GM18870 (cell line): ENCODE measurements around the gene ALMS1.
"Not testable (repeated sequence)": the region's sequence is repeated elsewhere in the genome, so short reads cannot be mapped to it uniquely, and the experiment has no call there.

Experiments
- ATAC-seq: cut with Tn5 transposase; IDR thresholded peaks from one replicate; pipeline ENCODE4 v1.9.1; 2021; ENCODE audit warnings: moderate library complexity; ENCODE audit not compliant: unreplicated experiment

Gene ALMS1

DNA sequence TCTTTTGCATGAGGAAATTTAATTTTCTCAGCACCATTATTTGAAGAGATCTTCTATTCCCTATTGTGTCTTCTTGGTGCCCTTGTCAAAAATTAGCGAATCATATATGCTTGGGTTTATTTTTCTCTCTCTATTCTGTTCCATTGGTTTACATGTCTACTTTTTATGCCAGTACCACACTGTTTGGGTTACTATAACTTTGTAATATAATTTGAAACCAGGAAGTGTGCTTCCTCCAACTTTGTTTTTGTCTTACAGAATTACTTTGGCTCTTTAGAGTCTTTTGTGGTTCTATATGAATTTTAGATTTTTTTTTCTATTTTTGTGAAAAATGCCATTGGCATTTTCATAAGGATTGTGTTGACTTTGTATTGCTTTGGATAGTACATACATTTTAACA is 17.6 kb downstream of the ALMS1 start:
- no peak for ATAC-seq

DNA sequence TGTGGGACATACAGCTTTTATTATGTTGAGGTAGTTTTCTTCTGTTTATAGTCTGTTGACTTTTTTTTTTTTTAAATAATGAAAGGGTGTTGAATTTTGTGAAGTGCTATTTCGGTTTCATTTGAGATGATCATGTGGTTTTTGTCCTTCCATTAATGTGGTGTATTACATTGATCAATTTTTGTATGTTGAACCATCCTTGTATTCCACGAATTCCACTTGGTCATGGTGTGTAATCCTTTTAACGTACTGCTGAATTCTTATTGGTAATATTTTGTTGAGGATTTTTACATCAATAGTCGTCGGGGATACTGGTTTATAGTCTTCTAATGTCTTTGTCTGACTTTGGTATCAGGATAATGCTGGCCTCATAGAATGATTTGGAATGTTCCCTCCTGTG is 18.8 kb downstream of the ALMS1 start:
- ATAC-seq: no peak

DNA sequence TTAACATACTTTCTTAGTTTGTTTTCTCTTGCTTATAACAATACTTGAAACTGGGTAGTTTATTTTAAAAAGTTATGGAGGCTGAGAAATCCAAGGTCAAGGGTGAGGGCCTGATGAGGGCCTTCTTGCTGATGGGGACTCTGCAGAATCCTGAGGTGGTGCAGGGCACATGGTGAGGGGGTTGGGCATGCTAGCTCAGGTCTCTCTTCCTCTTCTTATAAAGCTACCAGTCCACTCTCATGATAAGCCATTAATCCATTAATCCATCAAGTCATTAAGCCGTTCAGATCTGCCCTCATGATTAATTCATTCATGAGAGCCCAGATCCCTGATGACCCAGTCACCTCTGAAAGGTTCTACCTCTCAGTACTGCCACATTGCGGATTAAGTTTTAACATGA is 21.4 kb downstream of the ALMS1 start:
- no peak for ATAC-seq

DNA sequence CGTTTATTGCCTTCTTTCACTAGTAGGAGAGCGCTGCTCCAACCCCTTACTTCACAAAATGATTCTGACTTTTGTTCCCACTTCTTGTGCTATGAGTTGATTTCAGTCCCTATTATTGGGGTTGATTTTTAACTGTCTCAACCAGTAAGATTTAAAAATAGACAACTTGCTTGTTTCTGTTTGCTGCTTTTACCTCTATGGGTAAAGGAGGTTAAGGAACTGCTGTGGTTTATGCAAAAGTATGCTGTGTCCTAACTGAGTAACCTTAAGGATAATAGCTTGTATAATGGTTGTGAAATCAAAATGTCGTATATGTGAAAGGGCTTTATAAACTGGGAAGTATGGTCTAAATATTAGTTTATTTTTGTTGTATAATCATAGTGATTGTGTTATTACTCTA is 22.6 kb downstream of the ALMS1 start:
- peak; percentile 72 for ATAC-seq

DNA sequence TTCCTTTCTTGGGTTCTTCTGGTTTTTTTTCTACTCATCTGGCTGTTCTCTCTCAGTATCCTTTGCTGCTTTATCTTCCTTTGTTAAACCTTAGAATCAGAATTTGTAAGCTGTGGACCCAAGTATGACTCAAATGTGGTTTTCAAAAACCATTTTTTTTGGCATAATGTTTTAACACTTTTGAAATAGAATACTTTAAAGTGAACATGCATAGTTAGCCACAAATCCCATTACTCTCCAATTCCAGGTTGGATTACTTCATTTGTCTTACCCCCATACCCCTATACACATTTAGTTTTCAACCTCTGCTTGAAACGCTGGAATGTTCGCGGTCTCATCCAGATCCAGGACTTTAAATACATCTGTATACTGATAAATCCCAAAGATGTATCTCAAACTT is 29.1 kb downstream of the ALMS1 start:
- ATAC-seq: no peak

DNA sequence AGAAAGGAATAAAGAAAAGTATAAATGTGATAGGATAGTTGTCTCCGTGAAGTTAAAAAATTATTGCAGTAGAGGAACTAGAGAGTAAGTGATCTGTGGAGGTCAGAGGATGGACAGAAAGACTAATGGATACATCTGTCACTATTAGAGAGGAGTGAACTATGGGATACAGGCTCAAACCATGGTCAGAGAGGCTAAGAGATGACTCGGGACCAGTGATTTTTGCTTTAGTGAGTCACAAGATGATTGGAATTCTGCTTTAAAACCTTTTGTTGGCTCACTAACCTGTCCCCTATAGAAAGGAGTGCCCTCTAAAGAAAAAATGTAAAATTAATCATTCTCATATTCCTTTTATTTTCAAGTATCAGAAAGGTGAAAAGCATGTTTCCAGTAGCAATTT is 30.3 kb downstream of the ALMS1 start:
- no peak for ATAC-seq

DNA sequence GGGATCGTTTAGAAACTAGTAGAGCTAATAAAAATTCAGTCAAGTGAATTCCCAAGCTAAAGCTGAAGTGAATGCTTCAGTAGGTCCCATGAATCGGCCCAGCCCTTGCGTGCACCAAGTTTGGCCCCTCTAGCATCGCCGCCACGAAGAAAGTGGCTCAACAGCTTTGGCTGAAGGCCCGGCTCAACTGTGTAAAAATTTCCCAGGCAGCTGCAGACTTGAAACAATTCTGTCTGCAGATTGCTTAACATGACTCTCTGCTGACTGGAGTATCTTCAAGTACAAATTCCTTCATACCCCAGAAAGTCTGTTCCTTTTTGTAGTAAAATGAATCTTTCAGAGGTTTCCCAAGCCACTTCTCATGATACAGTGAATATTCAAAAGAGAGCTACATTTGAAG is 32.7 kb downstream of the ALMS1 start:
- ATAC-seq: no peak

DNA sequence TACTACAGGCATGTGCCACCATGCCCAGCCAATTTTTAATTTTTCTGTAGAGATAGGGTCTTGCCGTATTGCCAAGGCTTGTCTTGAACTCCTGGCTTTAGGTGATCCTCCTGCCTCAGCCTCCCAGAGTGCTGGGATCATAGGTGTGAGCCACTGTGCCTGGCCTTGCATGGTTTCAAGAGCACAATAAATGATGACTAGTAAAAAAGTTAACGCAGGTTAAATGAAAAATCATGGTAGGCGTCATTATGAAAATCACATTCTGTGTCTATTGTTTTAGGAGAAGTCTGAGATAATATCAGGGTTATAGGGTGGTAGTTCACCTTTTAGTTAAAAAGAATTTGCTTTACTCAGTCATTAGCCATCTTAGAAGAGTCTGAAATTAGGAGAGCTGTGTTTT is 38.3 kb downstream of the ALMS1 start:
- no peak for ATAC-seq

DNA sequence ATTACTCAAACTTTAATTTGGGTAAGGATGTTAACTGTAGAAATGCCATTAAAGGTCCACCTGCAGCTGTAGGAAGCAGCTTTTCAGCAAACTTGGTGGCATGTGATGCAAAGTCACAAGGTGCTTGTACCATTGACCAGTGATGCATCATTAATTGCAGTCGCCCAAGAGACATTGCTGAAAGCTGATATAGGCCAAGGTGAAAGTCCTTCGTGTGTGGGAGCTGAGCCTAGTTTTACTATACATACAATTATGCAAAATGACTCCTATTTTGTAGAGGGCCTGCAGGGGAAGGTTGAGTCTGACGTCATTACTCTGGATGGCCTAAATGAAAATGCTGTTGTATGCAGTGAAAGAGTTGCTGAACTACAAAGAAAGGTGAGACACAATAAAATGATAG is 40.5 kb downstream of the ALMS1 start:
- ATAC-seq: no peak

DNA sequence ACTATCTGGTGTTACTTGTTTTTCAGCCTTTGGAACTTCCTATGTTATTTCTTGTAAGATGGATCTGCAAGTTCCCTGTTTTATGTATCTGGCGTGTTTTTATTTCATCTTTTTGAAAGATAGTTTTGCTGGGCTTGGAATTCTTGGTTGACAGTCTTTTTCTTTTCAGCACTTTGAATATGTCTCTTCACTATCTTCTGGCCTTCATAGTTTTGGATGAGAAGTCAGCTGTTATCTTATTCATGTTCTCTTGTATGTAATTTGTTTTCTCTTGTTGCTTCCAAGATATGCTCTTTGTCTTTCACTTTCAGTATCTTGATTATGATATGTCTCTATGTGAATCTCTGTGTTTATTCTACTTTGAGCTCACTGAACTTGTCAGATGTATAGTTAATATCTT is 50.4 kb downstream of the ALMS1 start:
- ATAC-seq: no peak

DNA sequence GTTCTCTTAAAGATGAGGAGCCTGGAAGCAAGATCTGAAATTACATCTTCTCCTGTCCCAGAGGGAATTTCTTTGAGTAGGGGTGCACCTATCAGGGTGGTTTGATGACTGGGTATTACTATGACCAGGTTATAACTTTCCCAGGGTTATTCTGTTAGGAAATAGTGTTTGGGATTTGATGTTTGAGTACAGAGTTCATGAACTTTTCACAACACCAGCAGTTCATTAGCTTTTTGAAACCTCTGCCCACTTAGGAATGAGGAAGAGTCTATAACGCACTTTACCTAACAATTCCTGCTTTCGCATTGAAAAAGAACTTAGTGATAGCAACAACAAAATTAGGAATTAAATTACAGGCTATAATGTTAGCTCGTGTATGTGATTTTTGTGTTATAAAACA is 58.6 kb downstream of the ALMS1 start:
- ATAC-seq: no peak

DNA sequence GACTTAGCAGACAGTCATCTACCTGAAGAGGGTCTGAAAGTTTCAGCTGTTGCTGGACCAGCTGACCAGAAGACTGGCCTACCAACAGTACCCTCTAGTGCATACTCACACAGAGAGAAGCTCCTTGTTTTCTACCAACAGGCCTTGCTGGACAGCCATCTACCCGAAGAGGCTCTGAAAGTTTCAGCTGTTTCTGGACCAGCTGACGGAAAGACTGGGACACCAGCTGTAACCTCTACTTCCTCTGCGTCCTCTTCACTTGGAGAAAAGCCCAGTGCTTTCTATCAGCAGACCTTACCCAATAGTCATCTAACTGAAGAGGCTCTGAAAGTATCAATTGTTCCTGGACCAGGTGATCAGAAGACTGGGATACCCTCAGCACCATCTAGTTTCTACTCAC is 63.2 kb downstream of the ALMS1 start:
- ATAC-seq: no peak

DNA sequence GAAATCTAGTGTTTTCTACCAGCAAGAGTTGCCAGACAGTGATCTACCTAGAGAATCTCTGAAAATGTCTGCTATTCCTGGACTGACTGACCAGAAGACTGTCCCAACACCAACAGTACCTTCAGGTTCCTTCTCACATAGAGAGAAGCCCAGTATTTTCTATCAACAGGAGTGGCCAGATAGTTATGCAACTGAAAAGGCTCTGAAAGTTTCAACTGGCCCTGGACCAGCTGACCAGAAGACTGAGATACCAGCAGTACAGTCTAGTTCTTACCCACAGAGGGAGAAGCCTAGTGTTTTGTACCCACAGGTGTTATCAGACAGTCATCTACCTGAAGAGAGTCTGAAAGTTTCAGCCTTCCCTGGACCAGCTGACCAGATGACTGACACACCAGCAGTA is 63.8 kb downstream of the ALMS1 start:
- no peak for ATAC-seq

DNA sequence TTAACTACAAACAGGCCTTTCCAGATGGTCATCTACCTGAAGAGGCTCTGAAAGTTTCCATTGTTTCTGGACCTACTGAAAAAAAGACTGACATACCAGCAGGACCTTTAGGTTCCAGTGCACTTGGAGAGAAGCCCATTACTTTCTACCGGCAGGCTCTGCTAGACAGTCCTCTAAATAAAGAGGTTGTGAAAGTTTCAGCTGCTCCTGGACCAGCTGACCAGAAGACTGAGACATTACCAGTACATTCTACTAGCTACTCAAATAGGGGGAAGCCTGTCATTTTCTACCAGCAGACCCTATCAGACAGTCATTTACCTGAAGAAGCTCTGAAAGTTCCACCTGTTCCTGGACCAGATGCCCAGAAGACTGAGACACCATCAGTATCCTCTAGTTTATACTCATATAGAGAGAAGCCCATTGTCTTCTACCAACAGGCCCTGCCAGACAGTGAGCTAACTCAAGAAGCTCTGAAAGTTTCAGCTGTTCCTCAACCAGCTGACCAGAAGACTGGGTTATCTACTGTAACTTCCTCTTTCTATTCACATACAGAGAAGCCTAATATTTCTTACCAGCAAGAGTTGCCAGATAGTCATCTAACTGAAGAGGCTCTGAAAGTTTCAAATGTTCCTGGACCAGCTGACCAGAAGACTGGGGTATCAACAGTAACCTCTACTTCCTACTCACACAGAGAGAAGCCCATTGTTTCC is 65.8 kb downstream of the ALMS1 start:
- peak; percentile 94 for ATAC-seq

DNA sequence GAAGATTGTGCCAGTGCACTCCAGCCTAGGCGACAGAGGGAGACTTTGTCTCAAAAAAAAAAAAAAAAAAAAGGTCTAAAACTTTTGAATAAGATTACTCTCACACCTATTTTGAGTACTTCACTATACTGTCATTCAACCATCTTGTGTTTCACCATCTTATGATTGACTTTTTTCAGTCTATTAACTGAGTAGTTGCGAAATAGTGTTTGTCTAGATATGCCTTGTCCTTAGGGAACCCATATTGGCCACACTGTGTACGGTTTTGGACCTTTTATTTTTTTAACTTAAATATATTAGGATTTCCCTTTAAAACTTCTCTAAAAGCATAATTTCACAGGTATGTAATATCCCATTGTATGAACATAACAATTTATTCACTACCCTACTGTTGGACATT is 72.3 kb downstream of the ALMS1 start:
- ATAC-seq: no peak

DNA sequence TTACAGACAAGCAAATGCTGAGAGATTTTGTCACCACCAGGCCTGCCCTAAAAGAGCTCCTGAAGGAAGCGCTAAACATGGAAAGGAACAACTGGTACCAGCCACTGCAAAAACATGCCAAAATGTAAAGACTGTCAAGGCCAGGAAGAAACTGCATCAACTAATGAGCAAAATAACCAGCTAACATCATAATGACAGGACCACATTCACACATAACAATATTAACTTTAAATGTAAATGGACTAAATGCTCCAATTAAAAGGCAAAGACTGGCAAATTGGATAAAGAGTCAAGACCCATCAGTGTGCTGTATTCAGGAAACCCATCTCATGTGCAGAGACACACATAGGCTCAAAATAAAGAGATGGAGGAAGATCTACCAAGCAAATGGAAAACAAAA is 76.8 kb downstream of the ALMS1 start:
- ATAC-seq: not testable (repeated sequence)

DNA sequence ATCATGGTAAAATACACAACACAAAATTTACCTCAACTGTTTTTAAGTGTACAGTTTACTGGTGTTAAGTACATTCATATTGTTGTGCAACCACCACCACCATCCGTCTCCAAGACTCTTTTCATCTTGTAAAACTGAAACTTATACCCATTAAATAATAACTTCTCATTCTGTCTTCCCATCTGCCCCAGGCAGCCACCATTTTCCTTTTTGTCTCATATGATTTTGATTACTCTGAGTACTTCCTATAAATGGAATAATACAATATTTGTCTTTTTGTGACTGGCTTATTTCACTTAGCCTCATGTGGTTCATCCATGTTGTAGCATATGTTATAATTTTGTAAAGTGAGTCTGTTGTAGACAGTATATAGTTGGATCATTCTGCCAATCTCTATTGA is 82.7 kb downstream of the ALMS1 start:
- no peak for ATAC-seq

DNA sequence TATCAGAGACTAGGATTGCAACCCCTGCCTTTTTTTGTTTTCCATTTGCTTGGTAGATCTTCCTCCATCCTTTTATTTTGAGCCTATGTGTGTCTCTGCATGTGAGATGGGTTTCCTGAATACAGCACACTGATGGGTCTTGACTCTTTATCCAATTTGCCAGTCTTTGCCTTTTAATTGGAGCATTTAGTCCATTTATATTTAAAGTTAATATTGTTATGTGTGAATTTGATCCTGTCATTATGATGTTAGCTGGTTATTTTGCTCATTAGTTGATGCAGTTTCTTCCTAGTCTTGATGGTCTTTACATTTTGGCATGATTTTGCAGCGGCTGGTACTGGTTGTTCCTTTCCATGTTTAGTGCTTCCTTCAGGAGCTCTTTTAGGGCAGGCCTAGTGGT is 98.2 kb downstream of the ALMS1 start:
- not testable (repeated sequence) for ATAC-seq

DNA sequence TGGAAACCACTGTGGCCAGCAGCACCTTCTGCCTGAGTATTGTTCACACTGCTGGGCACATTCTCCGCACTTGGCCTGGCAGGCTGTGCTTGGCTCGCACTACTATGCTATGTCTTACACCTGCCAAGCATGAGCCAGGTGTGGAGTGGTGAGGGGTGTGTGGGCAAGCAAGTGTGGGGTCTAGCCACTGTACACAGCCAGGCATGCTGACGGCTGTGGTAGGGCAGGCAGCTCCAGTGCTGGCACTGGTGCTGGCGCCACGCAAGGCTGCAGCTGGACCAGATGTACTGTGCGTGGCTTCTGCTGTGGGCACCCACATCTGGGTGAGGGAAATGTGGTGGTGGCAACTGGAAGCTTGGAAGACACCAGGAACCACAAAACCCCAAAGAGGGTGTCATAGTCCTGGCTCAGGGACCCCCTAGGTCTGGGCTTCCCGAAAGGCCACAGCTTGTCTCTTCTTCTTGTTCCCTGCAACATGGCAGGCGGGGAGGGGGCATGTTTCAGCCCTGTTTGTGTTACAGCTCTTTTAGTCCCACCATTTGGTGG is 101.5 kb downstream of the ALMS1 start:
- no peak for ATAC-seq

DNA sequence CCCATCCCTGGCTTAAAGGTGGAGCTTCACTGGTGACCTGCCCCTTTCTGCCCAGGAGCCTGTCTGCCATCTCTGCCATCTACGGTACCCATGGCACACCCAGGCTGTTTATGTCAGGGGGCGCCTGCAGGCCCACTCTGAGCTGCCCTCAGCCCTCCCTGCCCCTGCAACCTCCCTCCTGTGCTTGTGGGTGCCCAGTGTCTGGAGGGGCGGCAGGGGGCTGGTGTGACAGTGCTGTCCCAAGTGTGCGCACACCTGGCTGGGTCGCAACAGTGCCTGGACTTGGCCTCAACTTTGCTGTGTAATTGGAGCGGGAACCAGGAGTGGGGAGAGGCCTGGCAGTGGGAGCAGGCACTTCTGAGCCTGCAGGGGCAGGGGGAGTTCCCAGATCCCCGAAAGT is 102.4 kb downstream of the ALMS1 start:
- no peak for ATAC-seq

DNA sequence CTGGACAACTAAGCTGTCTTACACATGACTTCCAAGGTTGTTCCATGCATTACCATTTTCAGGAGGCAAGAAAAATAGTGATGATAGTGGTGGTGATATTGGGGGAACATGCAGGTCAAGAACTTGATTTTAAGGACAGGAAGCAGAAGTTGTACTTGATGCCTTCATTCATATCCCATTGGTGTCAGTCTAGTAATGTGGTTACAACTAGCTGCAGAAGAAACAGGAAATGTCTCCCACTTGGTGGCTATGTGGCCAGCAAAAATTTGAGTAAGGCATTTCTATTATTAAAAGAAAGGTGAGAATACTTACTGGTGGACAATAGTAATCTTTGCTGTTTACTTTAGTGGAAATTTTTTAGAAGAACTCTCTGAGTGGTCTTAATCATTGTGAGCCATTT is 103.4 kb downstream of the ALMS1 start:
- no peak for ATAC-seq

DNA sequence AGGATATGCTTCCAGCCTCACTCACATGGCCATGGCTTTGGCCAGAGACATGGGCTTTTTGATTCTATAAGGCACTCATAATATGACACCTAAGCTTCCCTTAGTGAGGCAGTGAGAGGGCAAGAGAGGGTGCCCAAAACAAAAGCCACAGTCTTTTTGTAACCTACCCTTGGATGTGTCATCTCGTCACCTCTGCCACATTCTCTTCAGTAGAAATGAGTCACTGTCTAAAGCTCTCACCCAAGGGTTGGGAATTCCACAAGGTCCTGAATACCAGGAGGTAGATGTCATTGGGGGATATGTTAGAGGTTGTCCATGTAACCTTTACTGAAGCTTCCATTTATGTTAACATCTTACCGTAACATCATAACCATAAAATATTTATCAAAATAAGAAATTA is 108.4 kb downstream of the ALMS1 start:
- ATAC-seq: no peak

DNA sequence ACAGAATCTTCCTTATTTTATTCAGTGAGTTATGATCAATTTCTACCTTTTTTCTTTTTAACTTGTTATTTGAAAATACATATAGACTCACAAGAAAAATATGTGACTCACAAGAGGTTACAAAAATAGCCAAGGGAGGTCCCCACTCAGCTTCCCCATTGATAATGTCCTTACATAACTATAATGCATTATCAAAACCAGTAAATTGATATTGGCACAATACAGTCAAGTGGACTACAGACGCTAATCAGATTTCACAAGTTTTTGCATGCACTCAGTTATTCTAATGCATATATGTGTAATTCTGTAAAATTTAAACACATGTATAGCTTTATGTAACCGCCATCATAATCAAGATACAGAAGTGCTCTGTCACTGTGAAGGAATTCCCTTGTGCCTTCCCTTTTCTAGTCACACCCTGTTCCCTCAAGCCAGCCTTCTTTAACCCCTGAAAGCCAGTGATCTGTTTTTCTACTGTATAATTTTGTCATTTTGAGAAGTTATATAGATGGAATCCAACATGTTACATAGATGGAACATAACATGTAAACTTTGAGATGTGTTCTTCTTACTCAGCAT is 118.4 kb downstream of the ALMS1 start:
- no peak for ATAC-seq
